Measurements from ENCODE around the gene KRTAP10-1.

The KRTAP10-1 gene

DNA sequence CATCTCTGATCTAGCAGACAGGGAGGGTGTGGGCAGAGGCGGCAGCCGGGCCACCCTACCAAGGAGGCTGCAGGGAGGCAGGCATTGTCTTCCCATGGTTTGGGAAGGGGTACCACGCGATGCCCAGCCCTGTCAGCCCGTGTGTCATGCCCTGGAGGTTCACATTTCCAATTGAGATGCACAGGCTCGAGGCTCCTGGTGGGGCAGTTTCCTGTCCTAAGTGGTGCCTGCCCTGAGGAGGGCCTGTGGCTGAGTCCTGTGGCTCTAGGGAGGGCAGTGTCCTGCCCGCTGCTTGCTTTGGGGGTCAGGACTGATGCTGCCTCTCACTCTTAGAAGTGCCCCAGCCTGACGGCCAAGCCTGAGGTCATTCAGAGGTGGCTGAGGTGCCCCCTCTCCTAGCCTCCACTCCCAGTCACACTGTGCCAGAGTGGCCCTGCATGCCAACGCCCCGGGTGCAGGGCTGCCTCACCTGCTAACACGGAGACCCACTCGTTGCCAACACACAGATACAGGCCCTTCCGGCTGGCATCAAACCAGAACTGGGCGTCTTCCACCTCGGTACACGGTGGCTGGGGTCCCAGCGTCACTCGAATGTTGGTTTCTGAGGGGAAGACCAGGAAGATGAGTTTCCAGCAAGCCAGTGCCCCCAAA lies 11.9 kb downstream of the KRTAP10-1 start:
- no peak for DNase-seq

GRCh38 chr21:44527156-44527982 lies 12.6 kb downstream of the KRTAP10-1 start:
- no peak for DNase-seq

GRCh38 chr21:44526096-44526997 lies 13.6 kb downstream of the KRTAP10-1 start:
- DNase-seq = no peak

DNA sequence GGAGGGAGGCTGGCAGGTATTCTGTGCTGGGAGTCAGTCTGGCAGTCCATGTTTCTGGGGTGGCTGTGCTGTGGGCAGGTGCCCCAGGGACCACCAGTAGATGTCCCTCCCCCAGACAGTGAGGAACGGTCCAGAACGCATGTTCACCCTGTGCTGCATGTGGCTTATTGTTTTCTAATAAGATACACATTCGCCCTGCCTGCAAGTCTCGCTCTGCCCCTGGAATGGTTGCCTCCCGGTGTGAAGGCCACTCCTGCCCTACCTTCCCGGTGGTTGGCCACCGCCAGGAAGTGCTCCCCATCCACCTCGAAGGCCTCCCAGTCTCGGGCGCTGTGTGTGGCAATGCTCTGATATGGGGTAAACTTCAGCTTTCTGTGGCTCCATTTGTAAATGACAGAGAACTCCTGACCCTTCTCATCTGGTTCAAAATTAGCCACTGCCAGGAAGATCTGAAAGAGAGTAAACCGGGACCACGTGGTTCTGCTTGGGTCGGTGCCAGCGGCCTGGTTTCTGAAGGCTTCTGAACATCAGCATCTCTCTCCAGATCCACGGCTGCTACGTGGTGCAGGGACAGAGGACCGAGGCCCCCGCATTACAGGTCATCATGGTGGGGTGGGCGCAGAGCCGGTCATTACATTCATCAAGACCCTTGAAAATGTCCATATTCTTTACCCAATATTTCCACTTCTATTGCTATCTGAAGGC lies 14.5 kb downstream of the KRTAP10-1 start:
- DNase-seq = no peak

GRCh38 chr21:44524414-44525371 lies 15.3 kb downstream of the KRTAP10-1 start:
- DNase-seq = no peak

DNA sequence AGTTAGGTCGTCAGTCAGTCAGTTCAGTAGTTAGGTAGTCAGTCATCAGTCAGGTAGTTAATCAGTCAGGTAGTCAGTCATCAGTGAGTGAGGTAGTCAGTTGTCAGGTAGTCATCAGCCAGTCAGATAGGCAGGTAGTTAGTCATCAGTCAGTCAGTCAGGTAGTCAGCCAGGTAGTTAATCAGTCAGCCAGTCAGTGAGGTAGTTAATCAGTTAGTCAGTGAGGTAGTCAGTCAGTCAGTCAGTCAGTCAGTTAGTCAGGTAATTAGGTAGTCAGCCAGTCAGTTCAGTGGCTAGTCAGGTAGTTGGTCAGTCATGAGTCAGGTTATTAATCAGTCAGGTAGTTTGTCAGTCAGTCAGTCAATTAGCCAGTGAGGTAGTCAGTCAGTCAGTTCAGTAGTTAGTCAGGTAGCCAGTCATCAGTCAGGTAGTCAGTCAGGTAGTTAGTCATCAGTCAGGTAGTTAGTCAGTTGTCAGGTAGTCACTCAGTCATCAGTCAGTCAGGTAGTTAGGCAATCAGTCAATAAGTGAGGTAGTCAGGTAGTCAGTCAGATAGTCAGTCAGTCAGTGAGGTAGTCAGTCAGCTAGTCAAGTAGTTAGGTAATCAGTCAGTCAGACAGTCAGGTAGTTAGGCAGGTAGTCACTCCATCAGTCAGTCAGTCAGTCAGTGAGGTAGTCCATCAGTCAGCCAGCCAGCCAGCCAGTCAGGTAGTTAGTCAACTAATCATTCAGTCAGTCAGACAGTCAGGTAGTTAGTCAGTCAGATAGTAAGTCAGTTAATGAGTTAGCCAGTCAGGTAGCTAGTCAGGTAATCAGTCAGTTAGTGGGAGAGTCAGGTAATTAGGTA lies 16.2 kb downstream of the KRTAP10-1 start:
- no peak for DNase-seq

GRCh38 chr21:44522753-44523204 lies 17.2 kb downstream of the KRTAP10-1 start:
- no peak for DNase-seq

- no peak for DNase-seq
These were observed 17.9 kb downstream of the KRTAP10-1 start for GRCh38 chr21:44521928-44522752.

DNA sequence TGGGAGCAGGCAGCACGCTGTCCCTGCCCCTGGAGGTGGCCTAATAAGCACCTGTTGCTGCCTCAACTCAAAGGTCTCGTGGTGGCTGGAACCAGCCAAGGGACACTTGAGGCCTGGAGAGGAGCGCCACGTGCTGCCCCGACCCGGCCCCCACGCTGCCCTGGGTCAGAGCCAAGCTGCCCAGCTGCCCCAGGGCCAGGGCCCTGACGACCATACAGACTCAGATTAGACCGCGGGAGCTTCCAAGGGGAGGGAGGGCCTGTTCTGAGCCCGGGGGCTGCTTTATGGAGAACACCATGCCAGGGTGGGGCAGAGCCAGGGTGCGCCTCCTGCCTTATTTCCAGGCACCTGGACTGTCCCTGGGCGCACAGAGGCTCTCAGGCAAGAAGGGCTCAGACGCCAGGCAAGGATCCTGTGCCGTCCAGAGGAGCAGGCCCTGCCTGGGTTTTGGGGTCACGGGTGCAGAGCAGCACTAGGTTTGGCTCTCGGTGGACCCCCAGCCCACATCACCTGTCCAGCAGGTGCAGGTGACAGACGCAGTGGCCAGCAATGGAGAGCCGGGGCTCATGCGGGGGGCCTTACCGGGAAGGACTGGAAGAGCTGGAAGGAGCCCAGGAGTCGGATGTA lies 18.6 kb downstream of the KRTAP10-1 start:
- no peak for DNase-seq

GRCh38 chr21:44520326-44521300 lies 19.4 kb downstream of the KRTAP10-1 start:
- DNase-seq = no peak

GRCh38 chr21:44519346-44520325 lies 20.4 kb downstream of the KRTAP10-1 start:
- no peak for DNase-seq

DNA sequence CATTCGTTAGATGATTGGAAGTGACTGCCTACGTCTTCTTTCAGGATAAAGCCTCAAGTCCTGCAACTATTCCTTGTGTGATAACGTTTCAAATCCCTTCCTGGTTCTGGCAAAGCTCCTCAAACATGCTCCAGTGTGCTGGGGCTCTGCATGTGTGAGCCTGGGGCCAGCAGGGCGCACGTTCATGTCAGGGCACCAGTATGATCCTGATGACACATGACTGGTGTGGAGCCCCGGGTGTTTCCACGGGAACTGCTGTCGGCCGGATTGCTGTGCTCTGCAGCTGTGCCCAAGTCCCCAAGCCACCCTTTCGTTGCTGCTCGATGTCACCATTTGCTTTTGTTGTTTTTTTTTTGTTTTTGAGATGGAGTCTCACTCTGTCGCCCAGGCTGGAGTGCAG lies 21.3 kb downstream of the KRTAP10-1 start:
- no peak for DNase-seq

DNA sequence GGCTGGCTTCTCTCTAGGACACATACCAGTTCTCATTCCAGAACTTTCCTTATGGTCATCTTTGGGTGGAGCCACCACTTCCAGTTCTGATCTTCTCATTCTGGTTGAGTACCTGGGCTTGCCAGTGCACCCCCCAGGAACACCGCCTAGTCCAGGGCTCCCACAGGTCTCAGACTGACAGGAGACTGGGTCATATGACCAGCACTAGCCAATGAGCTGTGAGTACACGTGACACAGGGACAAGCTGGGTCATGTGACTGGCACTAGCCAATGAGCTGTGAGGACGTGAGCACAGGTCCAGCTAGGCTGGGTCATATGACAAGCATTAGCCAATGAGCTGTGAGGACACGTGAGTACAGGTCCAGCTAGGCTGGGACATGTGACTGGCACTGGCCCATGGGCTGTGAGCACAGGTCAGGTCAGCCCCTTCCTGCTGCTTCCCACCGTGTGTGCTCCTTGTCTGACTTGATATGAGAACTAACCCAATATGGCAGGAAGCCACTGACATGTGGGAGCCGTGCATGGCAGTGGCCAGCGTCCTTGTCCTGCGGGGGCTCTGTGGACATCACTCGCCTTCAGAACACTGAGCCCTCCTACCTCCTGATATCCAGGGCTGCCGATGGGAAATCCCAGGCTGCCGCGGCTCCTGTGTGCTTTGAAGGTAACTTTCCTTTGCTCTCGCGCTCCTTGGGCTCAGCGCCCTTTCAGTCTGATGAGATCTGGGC lies 22.7 kb downstream of the KRTAP10-1 start:
- peak; percentile 9 for DNase-seq

- DNase-seq = no peak
These were observed 23.2 kb downstream of the KRTAP10-1 start for GRCh38 chr21:44516828-44517174.

GRCh38 chr21:44516342-44516741 lies 23.7 kb downstream of the KRTAP10-1 start:
- no peak for DNase-seq

All from fibroblast of skin of scalp (primary cell).